ENCODE measurements around the gene CNKSR3.

The CNKSR3 gene

GRCh38 chr6:154354265-154354777, 156.2 kb downstream of the CNKSR3 start:
- no peak for TF ChIP-seq ZC3H10 (CRISPR knock-in tag; IDR thresholded peaks at IDR 0.05)
- no peak for TF ChIP-seq ESRRG (CRISPR knock-in tag; IDR thresholded peaks at IDR 0.05)
- no peak for TF ChIP-seq ISL1 (CRISPR knock-in tag; IDR thresholded peaks at IDR 0.05)
- TF ChIP-seq GLIS3 (CRISPR knock-in tag; IDR thresholded peaks at IDR 0.05), result no peak
- TF ChIP-seq ARNTL (CRISPR knock-in tag; IDR thresholded peaks at IDR 0.05; ENCODE audit: borderline replicate concordance, low read depth), result no peak
- TF ChIP-seq, protein P1, sequence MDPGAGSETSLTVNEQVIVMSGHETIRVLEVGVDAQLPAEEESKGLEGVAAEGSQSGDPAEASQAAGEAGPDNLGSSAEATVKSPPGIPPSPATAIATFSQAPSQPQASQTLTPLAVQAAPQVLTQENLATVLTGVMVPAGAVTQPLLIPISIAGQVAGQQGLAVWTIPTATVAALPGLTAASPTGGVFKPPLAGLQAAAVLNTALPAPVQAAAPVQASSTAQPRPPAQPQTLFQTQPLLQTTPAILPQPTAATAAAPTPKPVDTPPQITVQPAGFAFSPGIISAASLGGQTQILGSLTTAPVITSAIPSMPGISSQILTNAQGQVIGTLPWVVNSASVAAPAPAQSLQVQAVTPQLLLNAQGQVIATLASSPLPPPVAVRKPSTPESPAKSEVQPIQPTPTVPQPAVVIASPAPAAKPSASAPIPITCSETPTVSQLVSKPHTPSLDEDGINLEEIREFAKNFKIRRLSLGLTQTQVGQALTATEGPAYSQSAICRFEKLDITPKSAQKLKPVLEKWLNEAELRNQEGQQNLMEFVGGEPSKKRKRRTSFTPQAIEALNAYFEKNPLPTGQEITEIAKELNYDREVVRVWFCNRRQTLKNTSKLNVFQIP (CRISPR knock-in tag; IDR thresholded peaks at IDR 0.05; ENCODE audit: borderline replicate concordance, low read depth), result no peak
- TF ChIP-seq CREB5 (CRISPR knock-in tag; IDR thresholded peaks at IDR 0.05; ENCODE audit: low read depth), result no peak
- no peak for TF ChIP-seq ZFP3 (CRISPR knock-in tag; IDR thresholded peaks at IDR 0.05)
- no peak for TF ChIP-seq ZNF565 (CRISPR knock-in tag; conservative IDR thresholded peaks at IDR 0.05; ENCODE audit: low read depth)
- no peak for TF ChIP-seq TSHZ2 (CRISPR knock-in tag; IDR thresholded peaks at IDR 0.05)
- TF ChIP-seq PPARA (CRISPR knock-in tag; IDR thresholded peaks at IDR 0.05; ENCODE audit: borderline replicate concordance), result no peak
- TF ChIP-seq ZFP30 (CRISPR knock-in tag; IDR thresholded peaks at IDR 0.05), result no peak
- no peak for TF ChIP-seq CSDC2 (CRISPR knock-in tag; IDR thresholded peaks at IDR 0.05)
- TF ChIP-seq RARB (CRISPR knock-in tag; IDR thresholded peaks at IDR 0.05), result no peak
- ATAC-seq, result no peak

DNA sequence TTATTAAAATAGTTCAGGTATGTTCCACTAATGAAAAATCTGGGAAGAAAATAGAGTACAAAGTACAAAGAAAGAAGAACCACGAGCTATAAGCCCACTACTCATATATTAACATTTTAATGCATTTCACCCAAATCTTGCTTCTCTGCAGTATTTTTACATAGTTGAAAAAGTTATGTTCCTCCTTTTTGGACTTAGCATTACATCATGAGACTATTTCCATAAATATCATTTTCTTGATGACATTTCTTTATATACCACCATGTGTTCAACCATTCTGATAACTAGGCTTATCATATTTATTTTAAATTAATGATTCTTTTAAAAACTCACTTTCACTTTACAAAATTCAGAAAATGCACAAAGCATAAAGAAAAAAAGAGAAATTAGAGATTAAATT, 156.9 kb downstream of the CNKSR3 start:
- TF ChIP-seq ZFP3 (CRISPR knock-in tag; IDR thresholded peaks at IDR 0.05) (no peak), CSDC2 (CRISPR knock-in tag; IDR thresholded peaks at IDR 0.05) (no peak), CREB5 (CRISPR knock-in tag; IDR thresholded peaks at IDR 0.05; ENCODE audit: low read depth) (no peak), RARB (CRISPR knock-in tag; IDR thresholded peaks at IDR 0.05) (no peak), TCF4 (CRISPR knock-in tag; IDR thresholded peaks at IDR 0.05; ENCODE audit: borderline replicate concordance) (no peak), ISL1 (CRISPR knock-in tag; IDR thresholded peaks at IDR 0.05) (no peak), ESRRG (CRISPR knock-in tag; IDR thresholded peaks at IDR 0.05) (no peak), PPARA (CRISPR knock-in tag; IDR thresholded peaks at IDR 0.05; ENCODE audit: borderline replicate concordance) (no peak), ZFP30 (CRISPR knock-in tag; IDR thresholded peaks at IDR 0.05) (no peak), ZNF565 (CRISPR knock-in tag; conservative IDR thresholded peaks at IDR 0.05; ENCODE audit: low read depth) (no peak)
- no peak for ATAC-seq

DNA sequence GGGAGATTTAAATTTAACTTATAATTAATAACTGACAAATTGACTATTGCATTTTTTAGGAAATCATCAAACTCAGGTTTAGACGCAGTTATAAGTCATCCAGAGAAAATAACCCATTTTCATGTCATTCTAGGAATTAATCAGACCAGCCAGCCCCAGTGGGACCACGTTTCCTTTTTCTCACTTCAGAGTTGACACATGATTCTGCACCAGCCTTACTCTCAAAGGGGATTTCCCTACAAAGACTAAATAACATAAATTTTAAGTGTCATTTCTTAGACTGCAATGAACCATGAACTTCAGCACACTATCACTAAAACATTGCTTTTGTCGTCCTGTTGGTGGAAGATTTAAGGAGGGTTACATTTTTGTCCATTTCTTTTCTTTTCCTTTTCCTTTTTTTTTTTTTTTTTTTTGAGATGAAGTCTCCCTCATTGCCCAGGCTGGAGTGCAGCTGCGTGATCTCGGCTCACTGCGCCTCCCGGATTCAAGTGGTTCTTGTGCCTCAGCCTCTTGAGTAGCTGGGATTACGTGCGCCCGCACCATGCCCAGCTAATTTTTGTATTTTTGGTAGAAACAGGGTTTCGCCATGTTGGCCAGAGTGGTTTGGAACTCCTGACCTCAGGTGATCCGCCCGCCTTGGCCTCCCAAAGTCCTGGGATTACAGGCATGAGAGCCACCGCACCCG, 157.4 kb downstream of the CNKSR3 start:
- no peak for ATAC-seq
- TF ChIP-seq, protein P2, sequence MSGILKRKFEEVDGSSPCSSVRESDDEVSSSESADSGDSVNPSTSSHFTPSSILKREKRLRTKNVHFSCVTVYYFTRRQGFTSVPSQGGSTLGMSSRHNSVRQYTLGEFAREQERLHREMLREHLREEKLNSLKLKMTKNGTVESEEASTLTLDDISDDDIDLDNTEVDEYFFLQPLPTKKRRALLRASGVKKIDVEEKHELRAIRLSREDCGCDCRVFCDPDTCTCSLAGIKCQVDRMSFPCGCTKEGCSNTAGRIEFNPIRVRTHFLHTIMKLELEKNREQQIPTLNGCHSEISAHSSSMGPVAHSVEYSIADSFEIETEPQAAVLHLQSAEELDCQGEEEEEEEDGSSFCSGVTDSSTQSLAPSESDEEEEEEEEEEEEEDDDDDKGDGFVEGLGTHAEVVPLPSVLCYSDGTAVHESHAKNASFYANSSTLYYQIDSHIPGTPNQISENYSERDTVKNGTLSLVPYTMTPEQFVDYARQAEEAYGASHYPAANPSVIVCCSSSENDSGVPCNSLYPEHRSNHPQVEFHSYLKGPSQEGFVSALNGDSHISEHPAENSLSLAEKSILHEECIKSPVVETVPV (CRISPR knock-in tag; IDR thresholded peaks at IDR 0.05), result no peak
- no peak for TF ChIP-seq BACH2 (CRISPR knock-in tag; IDR thresholded peaks at IDR 0.05; ENCODE audit: borderline replicate concordance)
- TF ChIP-seq, protein P3, sequence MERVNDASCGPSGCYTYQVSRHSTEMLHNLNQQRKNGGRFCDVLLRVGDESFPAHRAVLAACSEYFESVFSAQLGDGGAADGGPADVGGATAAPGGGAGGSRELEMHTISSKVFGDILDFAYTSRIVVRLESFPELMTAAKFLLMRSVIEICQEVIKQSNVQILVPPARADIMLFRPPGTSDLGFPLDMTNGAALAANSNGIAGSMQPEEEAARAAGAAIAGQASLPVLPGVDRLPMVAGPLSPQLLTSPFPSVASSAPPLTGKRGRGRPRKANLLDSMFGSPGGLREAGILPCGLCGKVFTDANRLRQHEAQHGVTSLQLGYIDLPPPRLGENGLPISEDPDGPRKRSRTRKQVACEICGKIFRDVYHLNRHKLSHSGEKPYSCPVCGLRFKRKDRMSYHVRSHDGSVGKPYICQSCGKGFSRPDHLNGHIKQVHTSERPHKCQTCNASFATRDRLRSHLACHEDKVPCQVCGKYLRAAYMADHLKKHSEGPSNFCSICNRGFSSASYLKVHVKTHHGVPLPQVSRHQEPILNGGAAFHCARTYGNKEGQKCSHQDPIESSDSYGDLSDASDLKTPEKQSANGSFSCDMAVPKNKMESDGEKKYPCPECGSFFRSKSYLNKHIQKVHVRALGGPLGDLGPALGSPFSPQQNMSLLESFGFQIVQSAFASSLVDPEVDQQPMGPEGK (CRISPR knock-in tag; IDR thresholded peaks at IDR 0.05; ENCODE audit: borderline replicate concordance), result no peak
- TF ChIP-seq, protein P1 (CRISPR knock-in tag; IDR thresholded peaks at IDR 0.05; ENCODE audit: borderline replicate concordance, low read depth), result no peak
- no peak for TF ChIP-seq TOX (CRISPR knock-in tag; IDR thresholded peaks at IDR 0.05; ENCODE audit: borderline replicate concordance)
- TF ChIP-seq ZNF565 (CRISPR knock-in tag; conservative IDR thresholded peaks at IDR 0.05; ENCODE audit: low read depth), result no peak
- no peak for TF ChIP-seq TCF4 (CRISPR knock-in tag; IDR thresholded peaks at IDR 0.05; ENCODE audit: borderline replicate concordance)
- TF ChIP-seq ZFP30 (CRISPR knock-in tag; IDR thresholded peaks at IDR 0.05), result no peak
- TF ChIP-seq ESRRG (CRISPR knock-in tag; IDR thresholded peaks at IDR 0.05), result no peak
- TF ChIP-seq ZNF70 (CRISPR knock-in tag; IDR thresholded peaks at IDR 0.05), result no peak
- no peak for TF ChIP-seq RARB (CRISPR knock-in tag; IDR thresholded peaks at IDR 0.05)
- TF ChIP-seq ZNF8 (CRISPR knock-in tag; IDR thresholded peaks at IDR 0.05), result no peak
- no peak for TF ChIP-seq GLIS3 (CRISPR knock-in tag; IDR thresholded peaks at IDR 0.05)
- no peak for TF ChIP-seq ISL1 (CRISPR knock-in tag; IDR thresholded peaks at IDR 0.05)
- no peak for TF ChIP-seq OSR1 (CRISPR knock-in tag; IDR thresholded peaks at IDR 0.05)

Measured in SK-N-SH treated with all-trans-retinoic acid at 6 μM for 48 hours (cell line).